PFSK-1 (cell line): ENCODE results near the gene SRP54.

ENCODE experiments used
- FOXP2 ChIP-seq: optimal IDR thresholded peaks from 2 replicates; pipeline ENCODE3; 2011; ENCODE audit warnings: borderline replicate concordance, control low read depth, inconsistent platforms; ENCODE audit not compliant: insufficient read depth; ENCODE audit errors: extremely low read length, extremely low read depth
- POLR2AphosphoS5 ChIP-seq: IDR thresholded peaks from 2 replicates; pipeline ENCODE4 v1.6.1; 2012; ENCODE audit warnings: low read depth, mild to moderate bottlenecking, control low read depth, low read length, moderate library complexity
- SIN3A ChIP-seq: IDR thresholded peaks from 2 replicates; pipeline ENCODE4 v1.6.1; 2012; ENCODE audit warnings: mild to moderate bottlenecking, low read length, moderate library complexity, borderline replicate concordance; ENCODE audit not compliant: insufficient read depth
- TAF1 ChIP-seq: IDR thresholded peaks from 2 replicates; pipeline ENCODE4 v1.6.1; 2012; ENCODE audit warnings: low read length, control low read depth, borderline replicate concordance; ENCODE audit not compliant: insufficient read depth
- TF ChIP-seq, protein P1 (sequence below), 2 experiments: IDR thresholded peaks; 2 replicates each; pipeline versions ENCODE4 v1.6.1 to v1.8.0; 2011 to 2012; ENCODE audit warnings: low read depth in 2 of 2, low read length in 2 of 2, control low read depth in 1 of 2, inconsistent platforms in 1 of 2, mild to moderate bottlenecking in 1 of 2, moderate library complexity in 1 of 2; ENCODE audit not compliant: insufficient read depth in 1 of 2

Gene SRP54

DNA sequence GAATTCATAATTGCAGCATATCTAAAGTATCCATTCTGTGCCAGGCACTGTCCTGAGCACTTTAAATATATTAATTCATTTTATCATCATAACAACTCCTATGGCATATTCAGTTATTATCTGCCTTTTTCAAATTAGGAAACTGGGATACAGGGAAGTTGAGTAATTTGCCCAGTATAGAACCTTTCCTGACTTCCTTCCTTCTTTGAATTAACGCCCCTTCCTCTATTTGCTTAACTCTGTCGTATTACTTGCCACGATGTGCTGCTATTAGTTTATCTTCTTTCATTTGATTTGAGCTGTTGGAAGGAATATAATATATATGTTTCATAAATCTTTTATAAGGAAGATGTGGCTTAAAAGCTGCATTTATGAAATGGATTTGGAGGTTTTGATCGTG lies 37.9 kb downstream of the SRP54 start:
- TF ChIP-seq FOXP2 (no peak), TAF1 (no peak), SIN3A (no peak), POLR2AphosphoS5 (no peak)
- TF ChIP-seq, protein P1, sequence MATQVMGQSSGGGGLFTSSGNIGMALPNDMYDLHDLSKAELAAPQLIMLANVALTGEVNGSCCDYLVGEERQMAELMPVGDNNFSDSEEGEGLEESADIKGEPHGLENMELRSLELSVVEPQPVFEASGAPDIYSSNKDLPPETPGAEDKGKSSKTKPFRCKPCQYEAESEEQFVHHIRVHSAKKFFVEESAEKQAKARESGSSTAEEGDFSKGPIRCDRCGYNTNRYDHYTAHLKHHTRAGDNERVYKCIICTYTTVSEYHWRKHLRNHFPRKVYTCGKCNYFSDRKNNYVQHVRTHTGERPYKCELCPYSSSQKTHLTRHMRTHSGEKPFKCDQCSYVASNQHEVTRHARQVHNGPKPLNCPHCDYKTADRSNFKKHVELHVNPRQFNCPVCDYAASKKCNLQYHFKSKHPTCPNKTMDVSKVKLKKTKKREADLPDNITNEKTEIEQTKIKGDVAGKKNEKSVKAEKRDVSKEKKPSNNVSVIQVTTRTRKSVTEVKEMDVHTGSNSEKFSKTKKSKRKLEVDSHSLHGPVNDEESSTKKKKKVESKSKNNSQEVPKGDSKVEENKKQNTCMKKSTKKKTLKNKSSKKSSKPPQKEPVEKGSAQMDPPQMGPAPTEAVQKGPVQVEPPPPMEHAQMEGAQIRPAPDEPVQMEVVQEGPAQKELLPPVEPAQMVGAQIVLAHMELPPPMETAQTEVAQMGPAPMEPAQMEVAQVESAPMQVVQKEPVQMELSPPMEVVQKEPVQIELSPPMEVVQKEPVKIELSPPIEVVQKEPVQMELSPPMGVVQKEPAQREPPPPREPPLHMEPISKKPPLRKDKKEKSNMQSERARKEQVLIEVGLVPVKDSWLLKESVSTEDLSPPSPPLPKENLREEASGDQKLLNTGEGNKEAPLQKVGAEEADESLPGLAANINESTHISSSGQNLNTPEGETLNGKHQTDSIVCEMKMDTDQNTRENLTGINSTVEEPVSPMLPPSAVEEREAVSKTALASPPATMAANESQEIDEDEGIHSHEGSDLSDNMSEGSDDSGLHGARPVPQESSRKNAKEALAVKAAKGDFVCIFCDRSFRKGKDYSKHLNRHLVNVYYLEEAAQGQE (IDR thresholded peaks at IDR 0.05; ENCODE audit: insufficient read depth in 1 of 2, low read depth in 2 of 2, low read length in 2 of 2): no peak

DNA sequence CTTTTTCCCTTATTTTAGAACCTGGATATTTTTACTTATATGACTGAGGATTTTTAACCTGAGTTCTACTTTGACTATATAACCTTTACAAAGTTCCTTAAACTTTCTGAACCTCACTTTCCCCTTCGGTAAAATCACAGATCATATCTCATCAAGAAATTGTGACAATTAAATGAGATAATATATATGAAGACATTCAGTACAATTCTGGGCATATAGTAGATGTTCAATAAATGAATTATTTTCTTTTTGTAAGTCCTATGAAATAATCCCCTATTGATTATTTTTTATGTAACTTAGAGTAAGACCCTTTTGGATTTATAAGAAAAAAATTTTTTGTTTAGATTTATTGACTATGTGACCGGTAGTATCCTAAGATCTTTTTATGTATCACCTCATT lies 45.6 kb downstream of the SRP54 start:
- TF ChIP-seq, protein P1 (IDR thresholded peaks at IDR 0.05; ENCODE audit: insufficient read depth in 1 of 2, low read depth in 2 of 2, low read length in 2 of 2): no peak
- TF ChIP-seq POLR2AphosphoS5 (no peak), SIN3A (no peak), FOXP2 (no peak), TAF1 (no peak)

DNA sequence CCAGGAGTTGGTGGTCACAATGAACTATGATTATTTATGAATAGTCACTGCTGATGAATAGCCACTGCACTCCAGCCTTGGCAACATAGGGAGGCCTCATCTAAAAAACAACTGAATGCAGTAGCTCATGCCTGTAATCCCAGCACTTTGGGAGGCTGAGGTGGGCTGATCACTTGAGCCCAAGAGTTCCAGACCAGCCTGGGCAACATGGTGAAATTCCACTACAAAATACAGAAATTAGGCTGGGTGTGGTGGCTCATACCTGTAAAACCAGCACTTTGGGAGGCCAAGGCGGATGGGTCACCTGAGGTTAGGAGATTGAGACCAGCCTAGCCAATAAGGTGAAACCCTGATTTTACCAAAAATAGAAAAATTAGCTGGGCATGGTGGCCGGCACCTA lies 49.8 kb downstream of the SRP54 start:
- no peak for TF ChIP-seq POLR2AphosphoS5
- TF ChIP-seq SIN3A: no peak
- no peak for TF ChIP-seq TAF1
- TF ChIP-seq, protein P1 (IDR thresholded peaks at IDR 0.05; ENCODE audit: insufficient read depth in 1 of 2, low read depth in 2 of 2, low read length in 2 of 2): no peak
- no peak for TF ChIP-seq FOXP2

DNA sequence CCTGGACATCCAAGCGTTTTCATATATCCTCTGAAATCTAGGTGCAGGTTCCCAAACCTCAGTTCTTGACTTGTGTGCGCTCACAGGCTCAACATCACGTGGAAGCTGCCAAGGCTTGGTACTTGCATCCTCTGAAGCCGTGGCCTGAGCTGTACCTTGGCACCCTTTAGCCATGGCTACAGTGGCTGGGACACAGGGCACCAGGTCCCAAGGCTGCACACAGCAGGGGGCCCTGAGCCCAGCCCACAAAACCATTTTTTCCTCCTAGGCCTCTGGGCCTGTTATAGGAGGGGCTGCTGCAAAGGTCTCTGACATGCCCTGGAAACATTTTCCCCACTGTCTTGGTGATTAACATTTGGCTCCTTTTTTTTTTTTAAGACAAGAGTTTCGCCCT lies 51.6 kb downstream of the SRP54 start:
- no peak for TF ChIP-seq FOXP2
- no peak for TF ChIP-seq POLR2AphosphoS5
- TF ChIP-seq, protein P1 (IDR thresholded peaks at IDR 0.05; ENCODE audit: insufficient read depth in 1 of 2, low read depth in 2 of 2, low read length in 2 of 2): no peak
- no peak for TF ChIP-seq TAF1
- no peak for TF ChIP-seq SIN3A

DNA sequence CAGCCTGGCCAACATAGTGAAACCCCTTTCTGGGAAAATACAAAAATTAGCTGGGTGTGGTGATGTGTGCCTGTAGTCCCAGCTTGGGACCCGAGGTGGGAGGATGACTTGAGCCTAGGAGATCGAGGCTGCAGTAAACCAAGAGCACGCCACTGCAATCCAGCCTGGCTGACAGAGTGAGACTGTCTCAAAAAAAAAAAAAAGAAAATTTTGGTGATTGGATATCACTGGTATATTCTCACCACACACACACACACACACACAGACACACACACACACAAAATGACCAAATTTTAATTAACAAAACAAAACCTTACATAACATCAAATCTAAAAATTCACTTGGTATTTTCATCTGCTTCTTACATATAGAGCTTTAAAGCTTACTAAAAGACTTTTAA lies 59.8 kb downstream of the SRP54 start:
- TF ChIP-seq FOXP2: no peak
- no peak for TF ChIP-seq TAF1
- no peak for TF ChIP-seq POLR2AphosphoS5
- TF ChIP-seq, protein P1 (IDR thresholded peaks at IDR 0.05; ENCODE audit: insufficient read depth in 1 of 2, low read depth in 2 of 2, low read length in 2 of 2): no peak
- TF ChIP-seq SIN3A: no peak
